Adrenal gland (tissue), 12 donors: ENCODE data around the gene CACNG1. TPM values are rescaled to one million over a fixed set of nuclear protein-coding genes. Genes with fewer than 3 reads are reported as not detected.

ENCODE experiments used
- DNase-seq, 7 donors: peaks; one replicate each; pipeline ENCODE4 v3.0.0-alpha.2; 2019 to 2020
- H3K27ac ChIP-seq, 5 donors: fragments of 200-600 bp; sonication (generic) in 4 of 5; 1 replicate in 3 of 5; 2 replicates in 2 of 5; pipeline versions ENCODE4 v1.5.1 to v1.8.0; 2016 to 2020; ENCODE audit warnings: mild to moderate bottlenecking in 1 of 5
- H3K27me3 ChIP-seq: fragments of 200-600 bp; 2 replicates; pipeline ENCODE4 v1.8.0; 2021
- H3K36me3 ChIP-seq, 2 donors: fragments of 200-600 bp; replicated peaks in 1 of 2; 1 replicate in 1 of 2; 2 replicates in 1 of 2; pipeline versions ENCODE4 v1.5.1 to v1.8.0; 2018 to 2022
- H3K4me1 ChIP-seq, 2 donors: fragments of 200-600 bp; replicated peaks in 1 of 2; 1 replicate in 1 of 2; 2 replicates in 1 of 2; pipeline versions ENCODE4 v1.5.1 to v1.8.0; 2018 to 2021
- H3K4me3 ChIP-seq, 4 donors: fragments of 200-600 bp; sonication (generic) in 3 of 4; one replicate each; pipeline ENCODE4 v1.5.1; 2016 to 2018
- H3K9me3 ChIP-seq, 3 donors: fragments of 200-600 bp; sonication (generic) in 1 of 3; replicated peaks in 1 of 3; 1 replicate in 2 of 3; 2 replicates in 1 of 3; pipeline versions ENCODE4 v1.5.1 to v1.8.0; 2016 to 2021
- POLR2A ChIP-seq, 2 donors: fragments of 450-650 bp; IDR thresholded peaks; one replicate each; pipeline ENCODE4 v1.6.1; 2017; ENCODE audit warnings: antibody characterized with exemption in 2 of 2, mild to moderate bottlenecking in 2 of 2, moderate library complexity in 1 of 2
- WGBS, 4 donors: extraction: QIAGEN DNeasy Blood & Tissue Kit in 2 of 4; methylation state at CpG; one replicate each; pipeline versions ENCODE4 v1.1.5 to v1.1.7; 2013 to 2017; 5-methylcytosine and 5-hydroxymethylcytosine counted together
- intact Hi-C, 2 donors: fragments of 100-400 bp; cut with DNase I; formaldehyde crosslinking; loops; one replicate each; pipeline versions ENCODE4 v1.14.1 to v1.15.0; 2022 to 2023
- polyA plus RNA-seq, 3 donors: library from polyadenylated mRNA; stranded (reverse); fragments of 200-250 nt in 2 of 3; fragments of 350-450 nt in 1 of 3; fragmentation: Illumina TruSeq in 1 of 3; extraction: RNeasy Lipid Tissue Mini Kit (QIAGEN cat#74804) in 1 of 3; gene quantifications; one replicate each; pipeline ENCODE4 v1.2.3, GENCODE V29; 2013 to 2014
- total RNA-seq, 9 donors: library from RNA; depleted of rRNA in 4 of 9; stranded (reverse); fragments of >200 nt in 4 of 9; fragments of 120-200 nt in 1 of 9; fragmentation: NEBNext Ultra II Directional in 1 of 9; extraction: Animal tissue kit (Norgen Biotek cat#: 25700) in 1 of 9; gene quantifications; one replicate each; pipeline versions ENCODE4 v1.1.0 to v1.2.4, GENCODE V29; 2013 to 2023
- TF ChIP-seq, protein P1 (sequence below), 6 experiments: fragments of 450-650 bp in 4 of 6; fragments of 200-600 bp in 2 of 6; sonication (generic) in 1 of 6; IDR thresholded peaks; 1 replicate in 5 of 6; 2 replicates in 1 of 6; pipeline versions ENCODE4 v1.5.1 to v1.8.0; 2016 to 2021; ENCODE audit warnings: antibody characterized with exemption in 6 of 6, mild to moderate bottlenecking in 2 of 6, moderate library complexity in 1 of 6
- donor health status: healthy with polysubstance abuse.
- donor health status: Bipolar disorder and iron deficiency.
- donor health status: DM: yes; HTN: yes; CAD: no.
- donor health status: DM: no; HTN: no; CAD: no.
- donor health status: DM: no; HTN: no; CAD: no.
- donor health status: DM: yes; HTN: yes; CAD: no.

CACNG1 gene
- total and polyA plus RNA-seq, 12 donors: 0.28 to 5.9 (median 1.2) TPM; not detected in 2

DNA sequence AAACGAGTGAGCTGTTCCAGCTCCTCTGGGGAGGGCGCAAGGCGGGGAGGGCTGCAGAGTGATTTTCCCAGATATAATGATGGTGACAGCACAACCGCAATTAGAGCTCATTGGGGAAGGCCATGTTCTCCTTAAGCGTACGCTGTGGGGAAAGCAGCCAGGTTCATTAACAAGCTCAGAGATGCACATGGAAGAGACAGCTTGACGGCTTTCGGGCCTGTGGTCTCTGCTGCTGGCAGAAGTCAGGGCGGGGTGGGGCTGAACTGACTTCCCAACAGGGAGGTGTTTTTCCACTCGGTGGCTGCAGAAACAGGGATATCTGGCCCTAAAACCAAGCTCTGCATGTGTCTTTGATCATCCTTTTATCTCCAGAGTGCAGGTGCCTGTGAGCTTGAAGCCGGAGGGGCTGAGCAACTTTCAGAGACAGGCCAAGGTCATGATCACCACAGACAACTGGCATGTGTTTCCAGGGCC is 24.0 kb upstream of the CACNG1 start:
- no peak overlapping the region for H3K4me3 ChIP-seq

DNA sequence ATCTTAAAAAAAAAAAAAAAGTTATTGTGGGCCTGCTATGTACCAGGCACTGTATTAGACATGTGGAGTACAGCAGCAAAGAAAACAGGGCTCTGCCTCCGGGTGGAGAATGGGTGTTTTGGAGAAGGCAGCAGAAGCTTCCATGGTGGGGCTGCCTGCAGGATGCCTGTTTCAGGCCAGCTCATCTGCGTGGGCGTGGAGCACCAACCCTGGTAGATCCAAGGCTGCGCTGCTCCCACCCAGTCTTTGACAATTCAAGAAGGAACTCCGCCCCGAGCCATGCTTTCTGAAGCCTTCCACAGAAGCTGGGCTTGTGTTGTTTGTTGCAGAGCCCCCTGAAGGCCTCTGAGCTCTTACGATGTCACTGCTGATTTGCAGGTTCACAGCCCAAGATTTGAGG is 23.2 kb upstream of the CACNG1 start:
- Histone ChIP-seq H3K36me3 (no peaks in the 10 kb centered on the region), H3K27me3 (no peaks in the 10 kb centered on the region), H3K4me3 (no peak overlapping the region), H3K9me3 (no peaks in the 10 kb centered on the region), H3K27ac (no peak overlapping the region), H3K4me1 (no peaks in the 10 kb centered on the region)
- TF ChIP-seq, protein P1, sequence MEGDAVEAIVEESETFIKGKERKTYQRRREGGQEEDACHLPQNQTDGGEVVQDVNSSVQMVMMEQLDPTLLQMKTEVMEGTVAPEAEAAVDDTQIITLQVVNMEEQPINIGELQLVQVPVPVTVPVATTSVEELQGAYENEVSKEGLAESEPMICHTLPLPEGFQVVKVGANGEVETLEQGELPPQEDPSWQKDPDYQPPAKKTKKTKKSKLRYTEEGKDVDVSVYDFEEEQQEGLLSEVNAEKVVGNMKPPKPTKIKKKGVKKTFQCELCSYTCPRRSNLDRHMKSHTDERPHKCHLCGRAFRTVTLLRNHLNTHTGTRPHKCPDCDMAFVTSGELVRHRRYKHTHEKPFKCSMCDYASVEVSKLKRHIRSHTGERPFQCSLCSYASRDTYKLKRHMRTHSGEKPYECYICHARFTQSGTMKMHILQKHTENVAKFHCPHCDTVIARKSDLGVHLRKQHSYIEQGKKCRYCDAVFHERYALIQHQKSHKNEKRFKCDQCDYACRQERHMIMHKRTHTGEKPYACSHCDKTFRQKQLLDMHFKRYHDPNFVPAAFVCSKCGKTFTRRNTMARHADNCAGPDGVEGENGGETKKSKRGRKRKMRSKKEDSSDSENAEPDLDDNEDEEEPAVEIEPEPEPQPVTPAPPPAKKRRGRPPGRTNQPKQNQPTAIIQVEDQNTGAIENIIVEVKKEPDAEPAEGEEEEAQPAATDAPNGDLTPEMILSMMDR (IDR thresholded peaks at IDR 0.05): no peak
- no peak for TF ChIP-seq POLR2A (IDR thresholded peaks at IDR 0.05)
- DNase-seq: no peak
- intact Hi-C loops: no loop called here
- WGBS, 4 donors: 91 to 95% (median 93%) methylated on average over 1 to 7 of the region's 7 CpGs

More for the DNA sequence above, 24.0 kb upstream of the CACNG1 start:
- H3K27me3 ChIP-seq: no peaks in the 10 kb centered on the region
- no peak for TF ChIP-seq POLR2A (IDR thresholded peaks at IDR 0.05)
- TF ChIP-seq, protein P1 (IDR thresholded peaks at IDR 0.05): no peak
- no peak for DNase-seq
- 67 to 75% (median 73%) methylated on average over 10 to 11 of the region's 11 CpGs for WGBS, 4 donors
- H3K9me3 ChIP-seq: no peaks in the 10 kb centered on the region
- no peaks in the 10 kb centered on the region for H3K36me3 ChIP-seq
- peak overlapping the region in 1 of 5 donors; percentile 56 for H3K27ac ChIP-seq
- H3K4me1 ChIP-seq: no peaks in the 10 kb centered on the region
- intact Hi-C loops: no loop called here

DNA sequence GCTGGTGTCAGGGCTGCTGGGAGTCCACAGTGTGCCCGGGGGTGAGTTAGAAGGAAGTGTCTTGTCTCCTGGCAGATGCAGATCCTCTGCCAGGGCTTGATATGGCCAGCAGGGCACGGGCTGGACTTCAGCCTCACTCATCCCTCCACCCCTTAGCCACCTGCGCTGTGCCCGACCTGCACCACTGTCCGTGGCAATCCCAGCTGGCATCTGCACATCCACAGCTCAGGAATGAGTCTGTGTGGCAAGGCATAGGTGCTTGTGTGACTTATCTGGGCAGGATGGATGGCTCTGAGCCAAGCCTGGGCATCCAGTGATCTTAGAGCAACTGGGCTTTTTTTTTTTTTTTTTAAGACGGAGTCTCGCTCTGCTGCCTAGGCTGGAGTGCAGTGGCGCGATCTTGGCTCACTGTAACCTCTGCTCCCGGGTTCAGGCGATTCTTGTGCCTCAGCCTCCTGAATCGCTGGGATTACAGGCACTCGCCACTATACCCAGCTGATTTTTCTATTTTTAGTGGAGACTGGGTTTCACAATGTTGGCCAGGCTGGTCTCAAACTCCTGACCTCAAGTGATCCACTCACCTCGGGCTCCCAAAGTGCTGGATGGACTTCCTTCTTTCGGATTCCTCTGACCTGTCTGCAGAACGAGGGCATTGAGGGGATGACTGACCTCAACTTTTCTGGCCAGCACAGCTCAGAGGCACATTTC is 22.5 kb upstream of the CACNG1 start:
- Histone ChIP-seq H3K27me3 (no peaks in the 10 kb centered on the region), H3K36me3 (no peaks in the 10 kb centered on the region), H3K9me3 (no peaks in the 10 kb centered on the region), H3K4me1 (no peaks in the 10 kb centered on the region), H3K4me3 (no peak overlapping the region), H3K27ac (no peak overlapping the region)
- TF ChIP-seq, protein P1 (IDR thresholded peaks at IDR 0.05): no peak
- no peak for TF ChIP-seq POLR2A (IDR thresholded peaks at IDR 0.05)
- DNase-seq: no peak
- intact Hi-C loops: no loop called here
- 83 to 88% (median 85%) methylated on average over 11 to 16 of the region's 16 CpGs for WGBS, 4 donors

DNA sequence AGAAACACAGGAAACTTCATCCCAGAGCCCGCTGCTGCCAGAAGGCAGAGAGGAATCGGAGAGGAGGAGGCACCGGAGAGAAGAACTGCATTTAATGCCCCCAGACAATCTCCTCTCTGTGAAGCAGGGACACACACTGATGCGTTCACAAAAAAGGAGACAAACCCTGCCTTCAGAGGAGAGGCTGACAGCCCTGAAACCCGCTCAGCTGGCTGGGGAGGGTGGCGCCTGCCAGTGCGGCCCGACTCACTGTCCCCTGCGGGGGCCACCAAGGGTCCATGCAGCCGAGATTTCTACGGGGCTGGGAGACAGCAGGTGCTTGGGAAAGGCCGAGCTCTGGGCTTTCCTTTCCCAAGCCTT is 21.9 kb upstream of the CACNG1 start:
- 89 to 96% (median 93%) methylated on average over 6 to 12 of the region's 12 CpGs for WGBS, 4 donors
- DNase-seq: no peak
- Histone ChIP-seq H3K36me3 (no peaks in the 10 kb centered on the region), H3K27ac (no peak overlapping the region), H3K27me3 (no peaks in the 10 kb centered on the region), H3K4me3 (no peak overlapping the region), H3K4me1 (no peaks in the 10 kb centered on the region), H3K9me3 (no peaks in the 10 kb centered on the region)
- intact Hi-C loops: no loop called here
- TF ChIP-seq, protein P1 (IDR thresholded peaks at IDR 0.05): no peak
- TF ChIP-seq POLR2A (IDR thresholded peaks at IDR 0.05): no peak
